Endothelial cell of umbilical vein (primary cell): ENCODE measurements around the gene LIN28A.
"Not testable (repeated sequence)": the region's sequence is repeated elsewhere in the genome, so short reads cannot be mapped to it uniquely, and the experiment has no call there.

ENCODE experiments used
- JUN ChIP-seq: IDR thresholded peaks from 2 replicates; pipeline ENCODE4 v1.6.1; 2011; ENCODE audit warnings: borderline replicate concordance, low read depth; ENCODE audit not compliant: insufficient read length, insufficient read depth
- POLR2A ChIP-seq: IDR thresholded peaks from 2 replicates; pipeline ENCODE4 v1.6.1; 2012; ENCODE audit warnings: low read depth, mild to moderate bottlenecking, control low read depth, low read length
- TF ChIP-seq, protein P1 (sequence below), 2 donors: IDR thresholded peaks; 1 replicate in 1 of 2; 2 replicates in 1 of 2; pipeline ENCODE4 v1.5.1; 2011; ENCODE audit warnings: low read length in 2 of 2, mild to moderate bottlenecking in 2 of 2, moderate library complexity in 2 of 2, control low read depth in 1 of 2, inconsistent platforms in 1 of 2, low read depth in 1 of 2; ENCODE audit not compliant: insufficient read depth in 1 of 2; ENCODE audit errors: extremely low read depth in 1 of 2

- TF ChIP-seq, protein P1, sequence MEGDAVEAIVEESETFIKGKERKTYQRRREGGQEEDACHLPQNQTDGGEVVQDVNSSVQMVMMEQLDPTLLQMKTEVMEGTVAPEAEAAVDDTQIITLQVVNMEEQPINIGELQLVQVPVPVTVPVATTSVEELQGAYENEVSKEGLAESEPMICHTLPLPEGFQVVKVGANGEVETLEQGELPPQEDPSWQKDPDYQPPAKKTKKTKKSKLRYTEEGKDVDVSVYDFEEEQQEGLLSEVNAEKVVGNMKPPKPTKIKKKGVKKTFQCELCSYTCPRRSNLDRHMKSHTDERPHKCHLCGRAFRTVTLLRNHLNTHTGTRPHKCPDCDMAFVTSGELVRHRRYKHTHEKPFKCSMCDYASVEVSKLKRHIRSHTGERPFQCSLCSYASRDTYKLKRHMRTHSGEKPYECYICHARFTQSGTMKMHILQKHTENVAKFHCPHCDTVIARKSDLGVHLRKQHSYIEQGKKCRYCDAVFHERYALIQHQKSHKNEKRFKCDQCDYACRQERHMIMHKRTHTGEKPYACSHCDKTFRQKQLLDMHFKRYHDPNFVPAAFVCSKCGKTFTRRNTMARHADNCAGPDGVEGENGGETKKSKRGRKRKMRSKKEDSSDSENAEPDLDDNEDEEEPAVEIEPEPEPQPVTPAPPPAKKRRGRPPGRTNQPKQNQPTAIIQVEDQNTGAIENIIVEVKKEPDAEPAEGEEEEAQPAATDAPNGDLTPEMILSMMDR (IDR thresholded peaks at IDR 0.05; ENCODE audit: extremely low read depth in 1 of 2, insufficient read depth in 1 of 2, low read depth in 1 of 2, low read length in 2 of 2), result not testable (repeated sequence)
- TF ChIP-seq JUN, POLR2A: not testable (repeated sequence)
Observed at GRCh38 chr1:26374361-26374760, 36.3 kb upstream of the LIN28A start.
